SK-N-SH (cell line): ENCODE data around the gene NSD2.

Experiments used
- CTCF ChIP-seq: fragments of 200-600 bp; sonication (generic); IDR thresholded peaks from 2 replicates; pipeline ENCODE4 v1.6.1; 2017; ENCODE audit warnings: antibody characterized with exemption, mild to moderate bottlenecking, moderate library complexity
- POLR2AphosphoS5 ChIP-seq: IDR thresholded peaks from 2 replicates; pipeline ENCODE4 v1.6.1; 2012; ENCODE audit warnings: low read depth, low read length

GRCh38 chr4:1959104-1959384 lies 87.9 kb downstream of the NSD2 start:
- no peak for TF ChIP-seq CTCF
- TF ChIP-seq POLR2AphosphoS5, result no peak
